Neural cell (in vitro differentiated cells): ENCODE data around the gene PRMT3. TPM values are rescaled to one million over a fixed set of nuclear protein-coding genes. Genes with fewer than 3 reads are reported as not detected.

ENCODE experiments used
- H2AFZ ChIP-seq: fragments of 200-600, 300-800 bp; sonication (generic), shearing (Covaris generic); 2 replicates; pipeline ENCODE4 v1.6.0; 2014; ENCODE audit warnings: low read depth, mild to moderate bottlenecking, antibody characterized with exemption, low read length, moderate library complexity
- H3F3A ChIP-seq: fragments of 200-600 bp; shearing (Covaris generic); 2 replicates; pipeline ENCODE4 v1.6.1; 2016; ENCODE audit warnings: mild to moderate bottlenecking, moderate library complexity, mixed read lengths, antibody characterized with exemption, low read length; ENCODE audit not compliant: insufficient read depth, poor library complexity, severe bottlenecking
- H3K27ac ChIP-seq: fragments of 200-600, 300-800 bp; sonication (generic), shearing (Covaris generic); 2 replicates; pipeline ENCODE4 v1.5.1; 2014; ENCODE audit warnings: mild to moderate bottlenecking, low read length, moderate library complexity
- H3K27me3 ChIP-seq: fragments of 300-800, 200-600 bp; sonication (generic), shearing (Covaris generic); 2 replicates; pipeline ENCODE4 v1.6.0; 2014; ENCODE audit warnings: mild to moderate bottlenecking, low read depth, low read length, moderate library complexity; ENCODE audit not compliant: insufficient read depth
- H3K36me3 ChIP-seq: fragments of 300-800, 200-600 bp; sonication (generic), shearing (Covaris generic); 2 replicates; pipeline ENCODE4 v1.5.1; 2014; ENCODE audit warnings: mild to moderate bottlenecking, antibody characterized with exemption, low read length, moderate library complexity; ENCODE audit not compliant: insufficient read depth
- H3K4me2 ChIP-seq: fragments of 300-800, 200-600 bp; sonication (generic), shearing (Covaris generic); 2 replicates; pipeline ENCODE4 v1.6.0; 2014; ENCODE audit warnings: mild to moderate bottlenecking, low read length
- H3K4me3 ChIP-seq: fragments of 300-800, 200-600 bp; sonication (generic), shearing (Covaris generic); 2 replicates; pipeline ENCODE4 v1.5.1; 2014; ENCODE audit warnings: mild to moderate bottlenecking, low read length, moderate library complexity
- H3K79me2 ChIP-seq: fragments of 200-600 bp; shearing (Covaris generic); replicated peaks from 2 replicates; pipeline ENCODE4 v1.6.0; 2014; ENCODE audit warnings: mild to moderate bottlenecking, low read length, moderate library complexity; ENCODE audit not compliant: insufficient read depth
- H3K9ac ChIP-seq: fragments of 300-800, 200-600 bp; sonication (generic), shearing (Covaris generic); 2 replicates; pipeline ENCODE4 v1.6.1; 2016; ENCODE audit warnings: mild to moderate bottlenecking, low read length, mixed read lengths
- H3K9me2 ChIP-seq: fragments of 200-600 bp; shearing (Covaris generic); 2 replicates; pipeline ENCODE4 v1.6.1; 2016; ENCODE audit warnings: mild to moderate bottlenecking, low read length, mixed read lengths; ENCODE audit not compliant: insufficient read depth
- H3K9me3 ChIP-seq: fragments of 200-600, 300-800 bp; sonication (generic), shearing (Covaris generic); 2 replicates; pipeline ENCODE4 v1.6.1; 2016; ENCODE audit warnings: mild to moderate bottlenecking, mixed run types, low read length, moderate library complexity, mixed read lengths
- H4K20me1 ChIP-seq: fragments of 200-600 bp; shearing (Covaris generic); 2 replicates; pipeline ENCODE4 v1.6.1; 2016; ENCODE audit warnings: mild to moderate bottlenecking, mixed run types; ENCODE audit not compliant: insufficient read depth
- EP300 ChIP-seq: fragments of 450-650 bp; conservative IDR thresholded peaks from 2 replicates; pipeline ENCODE4 v1.6.1; 2014; ENCODE audit warnings: antibody characterized with exemption, mild to moderate bottlenecking, moderate library complexity; ENCODE audit not compliant: poor library complexity, severe bottlenecking
- EZH2 ChIP-seq: fragments of 200-600, 300-800 bp; shearing (Covaris generic), sonication (generic); IDR thresholded peaks from 2 replicates; pipeline ENCODE4 v1.6.1; 2014; ENCODE audit warnings: antibody characterized with exemption, low read length, borderline replicate concordance, mild to moderate bottlenecking; ENCODE audit not compliant: insufficient read depth, poor library complexity, severe bottlenecking
- MXI1 ChIP-seq: fragments of 450-650 bp; conservative IDR thresholded peaks from 2 replicates; pipeline ENCODE4 v1.6.1; 2014; ENCODE audit warnings: antibody characterized with exemption, mild to moderate bottlenecking; ENCODE audit not compliant: poor library complexity, severe bottlenecking
- POLR2AphosphoS5 ChIP-seq: IDR thresholded peaks from 2 replicates; pipeline ENCODE4 v1.6.1; 2012
- RAD21 ChIP-seq: fragments of 450-650 bp; conservative IDR thresholded peaks from 2 replicates; pipeline ENCODE4 v1.6.1; 2014; ENCODE audit warnings: antibody characterized with exemption, mild to moderate bottlenecking, moderate library complexity
- SMC3 ChIP-seq: fragments of 450-650 bp; conservative IDR thresholded peaks from 2 replicates; pipeline ENCODE4 v1.6.1; 2014; ENCODE audit warnings: antibody characterized with exemption, mild to moderate bottlenecking, moderate library complexity; ENCODE audit not compliant: poor library complexity
- TAF1 ChIP-seq: IDR thresholded peaks from 2 replicates; pipeline ENCODE4 v1.6.1; 2012; ENCODE audit warnings: low read depth
- polyA plus RNA-seq: library from polyadenylated mRNA; depleted of rRNA; stranded (reverse); fragments of >200 nt; gene quantifications from 2 replicates; pipeline ENCODE4 v1.2.3, GENCODE V29; 2014
- TF ChIP-seq, protein P1 (sequence below): IDR thresholded peaks from 2 replicates; pipeline ENCODE4 v1.6.1; 2012; ENCODE audit warnings: borderline replicate concordance
- TF ChIP-seq, protein P2 (sequence below): fragments of 450-650 bp; IDR thresholded peaks from 2 replicates; pipeline ENCODE4 v1.5.1; 2014; ENCODE audit warnings: antibody characterized with exemption, mild to moderate bottlenecking, moderate library complexity; ENCODE audit not compliant: poor library complexity, severe bottlenecking

The PRMT3 gene
- polyA plus RNA-seq, 1 donor from 2014 or later, result 16.5 TPM

DNA sequence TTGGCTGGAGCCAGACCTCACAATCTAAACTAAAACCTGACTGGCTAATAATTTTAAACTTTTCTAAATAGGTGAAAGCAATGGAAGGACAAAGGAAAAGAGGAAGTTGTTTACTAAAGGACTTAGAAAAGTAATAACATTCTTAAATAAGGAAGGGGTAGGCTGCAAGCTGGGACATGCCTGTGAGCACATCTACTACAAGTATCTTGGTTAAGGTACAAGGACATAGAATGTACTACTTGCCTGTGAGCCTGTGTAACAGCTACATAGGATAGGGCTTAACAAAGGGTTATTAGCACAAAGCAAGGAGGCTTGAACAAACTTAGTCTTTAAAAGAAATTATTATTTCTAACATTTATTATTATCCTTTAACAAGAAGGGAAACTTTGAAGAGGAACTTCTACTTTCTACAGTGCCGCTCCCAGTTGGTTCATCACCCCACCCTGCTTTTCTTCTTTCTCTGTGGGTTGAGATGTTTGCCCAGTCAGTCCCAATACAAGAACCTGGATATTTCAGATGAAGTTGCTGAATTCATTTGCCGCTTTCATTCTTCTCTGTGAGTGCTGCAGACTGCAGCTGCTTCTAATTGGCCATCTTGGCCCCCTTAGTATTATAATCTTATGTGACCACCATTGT lies 87.5 kb downstream of the PRMT3 start:
- no peaks in the 10 kb centered on the region for H3K9me3 ChIP-seq
- no peak overlapping the region for H3K27ac ChIP-seq
- H4K20me1 ChIP-seq, result no peaks in the 10 kb centered on the region
- H2AFZ ChIP-seq, result no peak overlapping the region
- H3K27me3 ChIP-seq, result no peaks in the 10 kb centered on the region
- no peaks in the 10 kb centered on the region for H3K36me3 ChIP-seq
- no peaks in the 10 kb centered on the region for H3K9me2 ChIP-seq
- no peaks in the 10 kb centered on the region for H3F3A ChIP-seq
- H3K4me3 ChIP-seq, result no peak overlapping the region
- H3K4me2 ChIP-seq, result no peak overlapping the region
- H3K79me2 ChIP-seq, result no peaks in the 10 kb centered on the region
- H3K9ac ChIP-seq, result no peak overlapping the region
- TF ChIP-seq TAF1 (no peak), POLR2AphosphoS5 (no peak), SMC3 (no peak), EP300 (no peak), EZH2 (no peak), RAD21 (no peak), MXI1 (no peak)
- TF ChIP-seq, protein P1, sequence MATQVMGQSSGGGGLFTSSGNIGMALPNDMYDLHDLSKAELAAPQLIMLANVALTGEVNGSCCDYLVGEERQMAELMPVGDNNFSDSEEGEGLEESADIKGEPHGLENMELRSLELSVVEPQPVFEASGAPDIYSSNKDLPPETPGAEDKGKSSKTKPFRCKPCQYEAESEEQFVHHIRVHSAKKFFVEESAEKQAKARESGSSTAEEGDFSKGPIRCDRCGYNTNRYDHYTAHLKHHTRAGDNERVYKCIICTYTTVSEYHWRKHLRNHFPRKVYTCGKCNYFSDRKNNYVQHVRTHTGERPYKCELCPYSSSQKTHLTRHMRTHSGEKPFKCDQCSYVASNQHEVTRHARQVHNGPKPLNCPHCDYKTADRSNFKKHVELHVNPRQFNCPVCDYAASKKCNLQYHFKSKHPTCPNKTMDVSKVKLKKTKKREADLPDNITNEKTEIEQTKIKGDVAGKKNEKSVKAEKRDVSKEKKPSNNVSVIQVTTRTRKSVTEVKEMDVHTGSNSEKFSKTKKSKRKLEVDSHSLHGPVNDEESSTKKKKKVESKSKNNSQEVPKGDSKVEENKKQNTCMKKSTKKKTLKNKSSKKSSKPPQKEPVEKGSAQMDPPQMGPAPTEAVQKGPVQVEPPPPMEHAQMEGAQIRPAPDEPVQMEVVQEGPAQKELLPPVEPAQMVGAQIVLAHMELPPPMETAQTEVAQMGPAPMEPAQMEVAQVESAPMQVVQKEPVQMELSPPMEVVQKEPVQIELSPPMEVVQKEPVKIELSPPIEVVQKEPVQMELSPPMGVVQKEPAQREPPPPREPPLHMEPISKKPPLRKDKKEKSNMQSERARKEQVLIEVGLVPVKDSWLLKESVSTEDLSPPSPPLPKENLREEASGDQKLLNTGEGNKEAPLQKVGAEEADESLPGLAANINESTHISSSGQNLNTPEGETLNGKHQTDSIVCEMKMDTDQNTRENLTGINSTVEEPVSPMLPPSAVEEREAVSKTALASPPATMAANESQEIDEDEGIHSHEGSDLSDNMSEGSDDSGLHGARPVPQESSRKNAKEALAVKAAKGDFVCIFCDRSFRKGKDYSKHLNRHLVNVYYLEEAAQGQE, result no peak
- TF ChIP-seq, protein P2, sequence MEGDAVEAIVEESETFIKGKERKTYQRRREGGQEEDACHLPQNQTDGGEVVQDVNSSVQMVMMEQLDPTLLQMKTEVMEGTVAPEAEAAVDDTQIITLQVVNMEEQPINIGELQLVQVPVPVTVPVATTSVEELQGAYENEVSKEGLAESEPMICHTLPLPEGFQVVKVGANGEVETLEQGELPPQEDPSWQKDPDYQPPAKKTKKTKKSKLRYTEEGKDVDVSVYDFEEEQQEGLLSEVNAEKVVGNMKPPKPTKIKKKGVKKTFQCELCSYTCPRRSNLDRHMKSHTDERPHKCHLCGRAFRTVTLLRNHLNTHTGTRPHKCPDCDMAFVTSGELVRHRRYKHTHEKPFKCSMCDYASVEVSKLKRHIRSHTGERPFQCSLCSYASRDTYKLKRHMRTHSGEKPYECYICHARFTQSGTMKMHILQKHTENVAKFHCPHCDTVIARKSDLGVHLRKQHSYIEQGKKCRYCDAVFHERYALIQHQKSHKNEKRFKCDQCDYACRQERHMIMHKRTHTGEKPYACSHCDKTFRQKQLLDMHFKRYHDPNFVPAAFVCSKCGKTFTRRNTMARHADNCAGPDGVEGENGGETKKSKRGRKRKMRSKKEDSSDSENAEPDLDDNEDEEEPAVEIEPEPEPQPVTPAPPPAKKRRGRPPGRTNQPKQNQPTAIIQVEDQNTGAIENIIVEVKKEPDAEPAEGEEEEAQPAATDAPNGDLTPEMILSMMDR, result no peak

DNA sequence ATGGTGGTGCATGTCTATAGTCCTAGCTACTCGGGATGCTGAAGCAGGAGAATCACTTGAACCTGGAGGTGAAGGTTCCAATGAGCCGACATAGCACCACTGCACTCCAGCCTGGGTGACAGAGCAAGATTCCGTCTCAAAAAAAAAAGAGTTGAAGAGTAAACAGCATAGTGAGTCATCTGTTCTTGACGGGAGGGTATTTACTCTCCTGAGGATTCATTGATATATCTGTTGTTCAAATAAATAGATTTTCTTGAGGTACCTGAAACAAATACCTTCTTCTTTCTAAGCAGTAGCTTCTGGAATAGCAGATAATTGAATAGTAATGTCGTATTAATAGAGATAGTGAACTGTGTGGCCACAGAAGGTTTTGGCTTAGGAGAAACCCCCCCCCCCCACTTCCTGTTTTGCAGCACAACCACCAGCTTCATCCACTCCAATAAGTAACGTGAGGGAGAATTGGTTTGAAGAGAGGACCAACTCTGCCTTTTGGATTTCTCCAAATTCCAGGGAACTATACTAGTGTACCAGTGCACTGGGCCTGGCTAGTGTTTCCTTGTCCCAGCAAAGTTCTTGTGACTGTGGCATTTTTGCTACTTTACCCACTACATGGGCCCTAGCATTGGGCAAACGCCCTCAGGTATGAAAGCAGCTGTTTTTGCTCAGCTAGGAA lies 90.0 kb downstream of the PRMT3 start:
- Histone ChIP-seq H3K4me2 (no peak overlapping the region), H3K9me2 (no peaks in the 10 kb centered on the region), H3K27ac (no peak overlapping the region), H3K9me3 (no peaks in the 10 kb centered on the region), H3K79me2 (no peaks in the 10 kb centered on the region), H3K9ac (no peak overlapping the region), H3K36me3 (no peaks in the 10 kb centered on the region), H2AFZ (no peak overlapping the region), H3K27me3 (no peaks in the 10 kb centered on the region), H3F3A (no peaks in the 10 kb centered on the region), H4K20me1 (no peaks in the 10 kb centered on the region), H3K4me3 (no peak overlapping the region)
- TF ChIP-seq, protein P1, result no peak
- TF ChIP-seq, protein P2, result no peak
- no peak for TF ChIP-seq EP300
- TF ChIP-seq POLR2AphosphoS5, result no peak
- no peak for TF ChIP-seq TAF1
- no peak for TF ChIP-seq RAD21
- TF ChIP-seq EZH2, result no peak
- TF ChIP-seq MXI1, result no peak
- TF ChIP-seq SMC3, result no peak
